IMR-90 (cell line): ENCODE measurements around the gene HDGF. TPM values are rescaled to one million over a fixed set of nuclear protein-coding genes. Genes with fewer than 3 reads are reported as not detected.

Experiments
- ATAC-seq: fragments of 200-7000 bp; cut with Tn5 transposase; 2 replicates; pipeline ENCODE4 v1.9.1; 2020; ENCODE audit warnings: low read depth, mild to moderate bottlenecking, moderate library complexity
- BruUV-seq: library from RNA; stranded (reverse); fragments of 400-500 nt; replicated peaks from 2 replicates; lab custom pipeline; 2021; lab: Mats Ljungman, UMichigan
- CTCF ChIA-PET: fragments of 300-600 bp; formaldehyde crosslinking; extraction: SDS; loops from one replicate; lab custom pipeline; 2021; ENCODE audit warnings: antibody characterized with exemption; lab: Yijun Ruan, JAX
- POLR2A ChIA-PET: fragments of 300-600 bp; sonication (Branson Sonifier 250); formaldehyde crosslinking; loops from one replicate; lab custom pipeline; 2022; ENCODE audit warnings: antibody characterized with exemption; ENCODE audit not compliant: unreplicated experiment; lab: Charles Lee
- DNase-seq: peaks from one replicate; pipeline ENCODE4 v3.0.0; 2013
- H2AFZ ChIP-seq: replicated peaks from 2 replicates; pipeline ENCODE3; 2013; ENCODE audit warnings: low read length, mild to moderate bottlenecking; ENCODE audit not compliant: poor library complexity
- H2AK5ac ChIP-seq: 2 replicates; pipeline ENCODE4 v1.6.1; 2013; ENCODE audit warnings: low read depth, low read length, inconsistent platforms
- H2AK9ac ChIP-seq: replicated peaks from 2 replicates; pipeline ENCODE3; 2013; ENCODE audit warnings: mild to moderate bottlenecking, low read depth, low read length, moderate library complexity; ENCODE audit not compliant: poor library complexity
- H2BK120ac ChIP-seq: 2 replicates; pipeline ENCODE4 v1.6.1; 2013; ENCODE audit warnings: low read depth, low read length, inconsistent platforms
- H2BK15ac ChIP-seq: 3 replicates; pipeline ENCODE4 v1.6.1; 2013; ENCODE audit warnings: low read depth, low read length, inconsistent platforms
- H2BK20ac ChIP-seq: 2 replicates; pipeline ENCODE4 v1.6.1; 2013; ENCODE audit warnings: low read depth, mild to moderate bottlenecking, inconsistent platforms, low read length, moderate library complexity
- H2BK5ac ChIP-seq: 2 replicates; pipeline ENCODE4 v1.6.1; 2013; ENCODE audit warnings: mild to moderate bottlenecking, low read depth, low read length, inconsistent platforms; ENCODE audit not compliant: poor library complexity, severe bottlenecking
- H3K14ac ChIP-seq: replicated peaks from 2 replicates; pipeline ENCODE4 v1.6.1; 2013; ENCODE audit warnings: low read depth, low read length, inconsistent platforms
- H3K18ac ChIP-seq: 2 replicates; pipeline ENCODE4 v1.6.1; 2013; ENCODE audit warnings: low read depth, low read length, control low read depth
- H3K23ac ChIP-seq: 2 replicates; pipeline ENCODE4 v1.6.1; 2013; ENCODE audit warnings: low read depth, low read length, inconsistent platforms
- H3K27ac ChIP-seq: 2 replicates; pipeline ENCODE4 v1.5.1; 2013; ENCODE audit warnings: mild to moderate bottlenecking, control low read depth, low read length; ENCODE audit not compliant: insufficient read depth
- H3K27me3 ChIP-seq: 2 replicates; pipeline ENCODE4 v1.6.1; 2013; ENCODE audit warnings: low read length; ENCODE audit not compliant: control insufficient read depth, insufficient read depth
- H3K36me3 ChIP-seq: 2 replicates; pipeline ENCODE4 v1.6.1; 2013; ENCODE audit warnings: low read length, mixed read lengths; ENCODE audit not compliant: control insufficient read depth, insufficient read depth
- H3K4ac ChIP-seq: 2 replicates; pipeline ENCODE4 v1.6.1; 2013; ENCODE audit warnings: low read depth, low read length, inconsistent platforms
- H3K4me1 ChIP-seq: 2 replicates; pipeline ENCODE4 v1.6.1; 2013; ENCODE audit warnings: low read length, mixed read lengths; ENCODE audit not compliant: control insufficient read depth, insufficient read depth
- H3K4me2 ChIP-seq: 2 replicates; pipeline ENCODE4 v1.6.1; 2013; ENCODE audit warnings: low read depth, mild to moderate bottlenecking, control low read depth, low read length, moderate library complexity
- H3K4me3 ChIP-seq: 2 replicates; pipeline ENCODE4 v1.5.1; 2013; ENCODE audit warnings: low read depth, mild to moderate bottlenecking, control low read depth, low read length, moderate library complexity; ENCODE audit not compliant: insufficient read depth
- H3K56ac ChIP-seq: 2 replicates; pipeline ENCODE4 v1.6.1; 2013; ENCODE audit warnings: low read length, inconsistent platforms; ENCODE audit not compliant: insufficient read depth; ENCODE audit errors: extremely low read depth
- H3K79me1 ChIP-seq, 2 experiments: 2 replicates each; pipeline ENCODE4 v1.6.1; 2013; ENCODE audit warnings: low read length in 2 of 2, inconsistent platforms in 1 of 2, low read depth in 1 of 2
- H3K9ac ChIP-seq: 2 replicates; pipeline ENCODE4 v1.6.1; 2013; ENCODE audit warnings: low read depth, low read length, control low read depth
- H3K9me1 ChIP-seq: 2 replicates; pipeline ENCODE4 v1.6.1; 2013; ENCODE audit warnings: low read length, inconsistent platforms; ENCODE audit not compliant: insufficient read depth
- H3K9me3 ChIP-seq: 2 replicates; pipeline ENCODE4 v1.6.1; 2013; ENCODE audit warnings: low read length; ENCODE audit not compliant: control insufficient read depth, insufficient read depth
- H4K20me1 ChIP-seq: 2 replicates; pipeline ENCODE4 v1.6.1; 2013; ENCODE audit warnings: low read length, inconsistent platforms; ENCODE audit not compliant: insufficient read depth
- H4K5ac ChIP-seq: 2 replicates; pipeline ENCODE4 v1.6.1; 2013; ENCODE audit warnings: mild to moderate bottlenecking, low read depth, low read length, control low read depth
- H4K8ac ChIP-seq, 2 experiments: 2 replicates each; pipeline ENCODE4 v1.6.1; 2013; ENCODE audit warnings: low read depth in 2 of 2, low read length in 2 of 2, control low read depth in 1 of 2, inconsistent platforms in 1 of 2
- H4K91ac ChIP-seq: 2 replicates; pipeline ENCODE4 v1.6.1; 2013; ENCODE audit warnings: low read depth, low read length, inconsistent platforms; ENCODE audit not compliant: insufficient read depth
- BHLHE40 ChIP-seq: fragments of 150-350 bp; IDR thresholded peaks from 2 replicates; pipeline ENCODE4 v1.6.1; 2016; ENCODE audit warnings: mild to moderate bottlenecking, low read depth, low read length
- CEBPB ChIP-seq: IDR thresholded peaks from 2 replicates; pipeline ENCODE4 v1.6.1; 2012; ENCODE audit warnings: low read depth, low read length, improper control_type of control experiment
- FOS ChIP-seq: fragments of 150-350 bp; IDR thresholded peaks from 2 replicates; pipeline ENCODE4 v1.6.1; 2016; ENCODE audit warnings: low read depth, low read length
- MAFK ChIP-seq: IDR thresholded peaks from 2 replicates; pipeline ENCODE4 v1.6.1; 2012; ENCODE audit warnings: low read depth, low read length, improper control_type of control experiment
- MXI1 ChIP-seq: IDR thresholded peaks from 2 replicates; pipeline ENCODE4 v1.6.1; 2012; ENCODE audit warnings: low read depth, mild to moderate bottlenecking, low read length, moderate library complexity, borderline replicate concordance
- POLR2A ChIP-seq: IDR thresholded peaks from 2 replicates; pipeline ENCODE4 v1.6.1; 2012; ENCODE audit warnings: mild to moderate bottlenecking, low read depth, low read length
- RAD21 ChIP-seq: IDR thresholded peaks from 2 replicates; pipeline ENCODE4 v1.6.1; 2012; ENCODE audit warnings: low read length, improper control_type of control experiment
- RCOR1 ChIP-seq: IDR thresholded peaks from 2 replicates; pipeline ENCODE4 v1.6.1; 2012; ENCODE audit warnings: mild to moderate bottlenecking, low read length, improper control_type of control experiment; ENCODE audit not compliant: insufficient replicate concordance
- RFX5 ChIP-seq: IDR thresholded peaks from 2 replicates; pipeline ENCODE4 v1.8.0; 2012; ENCODE audit warnings: low read depth, mild to moderate bottlenecking, low read length, moderate library complexity
- SMC3 ChIP-seq: fragments of 150-350 bp; IDR thresholded peaks from 2 replicates; pipeline ENCODE4 v1.6.1; 2016; ENCODE audit warnings: low read depth, mild to moderate bottlenecking, antibody characterized with exemption, low read length, moderate library complexity
- WGBS, 2 experiments: methylation state at CpG; one replicate each; pipeline versions ENCODE4 v1.1.5 to v1.1.7; 2013; ENCODE audit warnings: missing lambda C conversion rate in 2 of 2; ENCODE audit not compliant: insufficient read length in 1 of 2; ENCODE audit errors: extremely low coverage in 2 of 2; 5-methylcytosine and 5-hydroxymethylcytosine counted together
- dilution Hi-C: fragments of 300-500 bp; cut with HindIII; formaldehyde crosslinking; loops from one replicate; pipeline ENCODE4 v1.14.3; 2018; ENCODE audit warnings: low sequenced_read_pairs; ENCODE audit not compliant: unreplicated experiment
- in situ Hi-C: fragments of 300-500 bp; cut with MboI; formaldehyde crosslinking; loops from 3 replicates; pipeline ENCODE4 v1.14.3; 2019; ENCODE audit warnings: low sequenced_read_pairs, inconsistent platforms, mixed read lengths
- intact Hi-C: fragments of 100-400 bp; cut with micrococcal nuclease; formaldehyde crosslinking; loops from 2 replicates; pipeline ENCODE4 v1.10.0; 2022
- polyA plus RNA-seq, 3 experiments: library from polyadenylated mRNA; depleted of rRNA; stranded (reverse); fragments of >200 nt; gene quantifications; 2 replicates each; pipeline ENCODE4 v1.2.3, GENCODE V29; 2012; ENCODE audit warnings: low replicate concordance in 1 of 3
- total RNA-seq: library from RNA; depleted of rRNA; stranded (reverse); fragments of >200 nt; gene quantifications from 2 replicates; pipeline ENCODE4 v1.2.3, GENCODE V29; 2012
- TF ChIP-seq, protein P1 (sequence below): fragments of 150-350 bp; IDR thresholded peaks from 2 replicates; pipeline ENCODE4 v1.6.1; 2017; ENCODE audit warnings: mild to moderate bottlenecking, antibody characterized with exemption, low read length, low read depth
- TF ChIP-seq, protein P2 (sequence below): fragments of 150-350 bp; IDR thresholded peaks from 2 replicates; pipeline ENCODE4 v1.6.1; 2016; ENCODE audit warnings: low read depth, mild to moderate bottlenecking, low read length, moderate library complexity, borderline replicate concordance

HDGF gene
- total and polyA plus RNA-seq, 2 of the 4 experiments (the other 2 are of a cell fraction), result 94.6 to 123 TPM

DNA sequence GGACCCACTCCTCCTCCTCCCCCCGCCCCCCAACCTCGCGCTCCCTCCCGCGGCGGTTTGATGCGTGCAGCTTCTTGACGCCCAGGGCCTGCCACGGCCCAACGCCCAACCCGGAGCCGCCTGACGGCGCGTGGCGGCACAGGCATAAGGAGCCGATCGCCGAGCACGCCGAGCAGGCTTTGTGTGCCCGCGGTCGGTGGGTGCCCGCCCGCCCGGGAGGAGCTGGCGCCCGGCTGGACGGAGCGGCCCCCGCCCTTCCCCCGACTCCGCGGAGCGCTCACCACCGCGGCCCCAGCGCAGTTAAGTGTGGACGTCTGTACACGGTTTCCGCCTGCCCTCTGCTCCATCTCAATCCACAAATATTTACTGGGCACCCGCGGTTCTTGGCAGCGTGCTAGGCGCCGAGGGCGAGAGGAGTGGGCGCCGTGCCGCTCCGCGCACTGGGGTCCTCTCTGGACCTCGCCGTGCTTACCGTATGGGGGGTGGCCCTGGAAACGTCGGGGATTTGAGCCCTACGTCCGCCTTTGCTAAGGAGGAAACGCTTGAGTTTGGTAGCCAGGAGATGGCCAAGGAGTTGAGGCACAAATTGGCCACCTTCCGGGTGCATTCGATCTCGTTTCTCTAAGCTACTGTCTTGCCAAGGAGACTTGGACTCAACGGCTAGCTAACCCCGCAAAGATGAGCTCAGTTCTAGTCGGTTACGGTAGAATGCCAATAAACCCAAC lies 444 bp upstream of the HDGF start (continued):
- TF ChIP-seq RAD21, result no peak
- no peak for TF ChIP-seq FOS
- TF ChIP-seq CEBPB, result no peak

DNA sequence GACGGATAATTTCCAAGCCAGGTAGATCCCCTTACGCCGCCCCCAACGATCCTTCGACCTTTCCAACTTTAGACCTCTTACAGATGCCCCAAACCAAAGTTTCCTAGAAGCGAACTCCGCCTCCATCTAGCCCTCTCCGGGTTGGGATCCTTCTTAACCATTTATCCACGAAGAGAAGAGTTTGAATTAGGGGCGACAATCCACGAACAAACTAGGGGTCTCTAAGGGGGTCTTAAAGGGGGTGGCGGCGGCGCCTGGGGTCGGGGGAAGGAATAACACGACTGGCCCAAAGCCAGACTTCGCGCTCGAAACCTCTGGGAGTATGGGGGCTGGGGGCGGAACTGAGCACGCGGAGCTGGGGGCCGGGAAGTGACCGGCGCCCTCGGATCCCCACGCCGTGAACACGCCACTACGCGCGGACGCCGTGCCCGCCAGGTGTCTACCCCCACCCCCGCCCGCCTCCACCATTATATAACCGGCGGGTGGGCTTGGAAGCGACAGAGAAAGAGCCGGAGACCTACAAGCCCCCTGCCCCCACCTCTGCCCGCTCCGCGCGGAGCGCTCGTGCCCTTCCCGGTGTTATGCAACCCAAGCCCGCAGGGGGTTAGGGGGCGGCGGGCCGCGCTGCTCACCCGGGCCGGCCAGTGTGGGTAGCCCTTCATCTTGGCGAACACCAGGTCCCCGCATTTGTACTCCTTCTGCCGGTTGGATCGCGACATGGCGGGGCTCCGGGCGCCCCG lies 594 bp downstream of the HDGF start:
- Histone ChIP-seq H3K18ac (peak overlapping the region; percentile 38), H3K27me3 (no peaks in the 10 kb centered on the region), H3K4ac (peak overlapping the region; percentile 98), H3K9me1 (peaks cover 17% of the 10 kb centered on the region; the same call in 1 of the 2 replicates), H3K9me3 (no peaks in the 10 kb centered on the region), H4K8ac (peak overlapping the region; percentile 93 to 96), H2BK5ac (peak overlapping the region; percentile 98), H3K23ac (peak overlapping the region; percentile 97), H2AFZ (peak overlapping the region; percentile 76), H3K36me3 (no peaks in the 10 kb centered on the region), H2BK120ac (peak overlapping the region; percentile 69), H3K27ac (peak overlapping the region; percentile 95), H3K4me1 (peaks cover 35% of the 10 kb centered on the region), H4K91ac (peak overlapping the region; percentile 99), H3K4me3 (peak overlapping the region; percentile 86), H3K9ac (peak overlapping the region; percentile 78), H3K56ac (peak overlapping the region; percentile 81), H3K4me2 (peak overlapping the region; percentile 93), H2BK15ac (peak overlapping the region; percentile 32; the same call in 1 of the 3 replicates), H4K20me1 (0 out of 2 replicates have a peak, but pooled peaks cover 1% of the 10 kb centered on the region), H2AK9ac (peak overlapping the region; percentile 100), H2BK20ac (0 out of 2 replicates have a peak overlapping the region, but pooled peaks have one; percentile 13), H3K79me1 (peaks cover 13 to 59% of the 10 kb centered on the region in 2 experiments), H4K5ac (peak overlapping the region; percentile 31), H3K14ac (peak overlapping the region; percentile 99), H2AK5ac (peak overlapping the region; percentile 83; the same call in 1 of the 2 replicates)
- in situ Hi-C loops, result no loop called here
- dilution Hi-C loops, result no loop called here
- 0% methylated on average over 22 of the region's 64 CpGs; no CpG with 5 or more reads in 1 of the 2 experiments for WGBS, 2 experiments
- intact Hi-C loops, result no loop called here
- peak; percentile 10 for ATAC-seq
- ChIA-PET CTCF (interaction anchor here (1.3 kb wide), 1 partner anchor 45 kb away, joined by 4 read pairs; the partner anchor contains the start of gene CRABP2), POLR2A (interaction anchor here (1.2 kb wide), 1 partner anchor 16 kb away, joined by 7 read pairs; the partner anchor contains the start of gene PRCC)
- no peak for DNase-seq
- BruUV-seq, result TSS peak; percentile 16
- TF ChIP-seq RCOR1, result no peak
- TF ChIP-seq POLR2A, result no peak
- no peak for TF ChIP-seq SMC3
- no peak for TF ChIP-seq MAFK
- no peak for TF ChIP-seq RAD21
- TF ChIP-seq RFX5, result no peak
- TF ChIP-seq BHLHE40, result peak; percentile 30; the same call in 1 of the 2 replicates
- TF ChIP-seq, protein P1, sequence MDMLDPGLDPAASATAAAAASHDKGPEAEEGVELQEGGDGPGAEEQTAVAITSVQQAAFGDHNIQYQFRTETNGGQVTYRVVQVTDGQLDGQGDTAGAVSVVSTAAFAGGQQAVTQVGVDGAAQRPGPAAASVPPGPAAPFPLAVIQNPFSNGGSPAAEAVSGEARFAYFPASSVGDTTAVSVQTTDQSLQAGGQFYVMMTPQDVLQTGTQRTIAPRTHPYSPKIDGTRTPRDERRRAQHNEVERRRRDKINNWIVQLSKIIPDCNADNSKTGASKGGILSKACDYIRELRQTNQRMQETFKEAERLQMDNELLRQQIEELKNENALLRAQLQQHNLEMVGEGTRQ, result no peak
- peak; percentile 67; the same call in 1 of the 2 replicates for TF ChIP-seq MXI1
- TF ChIP-seq, protein P2, sequence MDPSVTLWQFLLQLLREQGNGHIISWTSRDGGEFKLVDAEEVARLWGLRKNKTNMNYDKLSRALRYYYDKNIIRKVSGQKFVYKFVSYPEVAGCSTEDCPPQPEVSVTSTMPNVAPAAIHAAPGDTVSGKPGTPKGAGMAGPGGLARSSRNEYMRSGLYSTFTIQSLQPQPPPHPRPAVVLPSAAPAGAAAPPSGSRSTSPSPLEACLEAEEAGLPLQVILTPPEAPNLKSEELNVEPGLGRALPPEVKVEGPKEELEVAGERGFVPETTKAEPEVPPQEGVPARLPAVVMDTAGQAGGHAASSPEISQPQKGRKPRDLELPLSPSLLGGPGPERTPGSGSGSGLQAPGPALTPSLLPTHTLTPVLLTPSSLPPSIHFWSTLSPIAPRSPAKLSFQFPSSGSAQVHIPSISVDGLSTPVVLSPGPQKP, result no peak
